WERI-Rb-1 (cell line): ENCODE data around the gene FUT6.
"Not testable (repeated sequence)": the region's sequence is repeated elsewhere in the genome, so short reads cannot be mapped to it uniquely, and the experiment has no call there.

Experiments
- DNase-seq: peaks from one replicate; pipeline ENCODE4 v3.0.0-alpha.2; 2020
- H3K27ac ChIP-seq: fragments of 250-450 bp; sonication (Bioruptor Pico); 2 replicates; pipeline ENCODE4 v1.5.1; 2020; ENCODE audit warnings: mild to moderate bottlenecking, moderate library complexity
- H3K27me3 ChIP-seq: fragments of 250-450 bp; sonication (Bioruptor Pico); 2 replicates; pipeline ENCODE4 v1.5.1; 2021; ENCODE audit warnings: mild to moderate bottlenecking, low read depth, moderate library complexity; ENCODE audit not compliant: insufficient read depth, severe bottlenecking
- H3K36me3 ChIP-seq: fragments of 250-450 bp; sonication (Bioruptor Pico); 2 replicates; pipeline ENCODE4 v1.5.1; 2020; ENCODE audit warnings: mild to moderate bottlenecking, moderate library complexity
- H3K4me3 ChIP-seq: 2 replicates; pipeline ENCODE4 v1.5.1; 2011; ENCODE audit warnings: low read depth, mild to moderate bottlenecking, control low read depth, low read length
- H3K9me3 ChIP-seq: fragments of 250-450 bp; sonication (Bioruptor Pico); 2 replicates; pipeline ENCODE4 v1.5.1; 2021; ENCODE audit warnings: mild to moderate bottlenecking, moderate library complexity; ENCODE audit not compliant: severe bottlenecking
- CTCF ChIP-seq: IDR thresholded peaks from 2 replicates; pipeline ENCODE4 v1.5.1; 2011; ENCODE audit warnings: low read depth, mild to moderate bottlenecking, control low read depth, inconsistent platforms, low read length

Gene FUT6

DNA sequence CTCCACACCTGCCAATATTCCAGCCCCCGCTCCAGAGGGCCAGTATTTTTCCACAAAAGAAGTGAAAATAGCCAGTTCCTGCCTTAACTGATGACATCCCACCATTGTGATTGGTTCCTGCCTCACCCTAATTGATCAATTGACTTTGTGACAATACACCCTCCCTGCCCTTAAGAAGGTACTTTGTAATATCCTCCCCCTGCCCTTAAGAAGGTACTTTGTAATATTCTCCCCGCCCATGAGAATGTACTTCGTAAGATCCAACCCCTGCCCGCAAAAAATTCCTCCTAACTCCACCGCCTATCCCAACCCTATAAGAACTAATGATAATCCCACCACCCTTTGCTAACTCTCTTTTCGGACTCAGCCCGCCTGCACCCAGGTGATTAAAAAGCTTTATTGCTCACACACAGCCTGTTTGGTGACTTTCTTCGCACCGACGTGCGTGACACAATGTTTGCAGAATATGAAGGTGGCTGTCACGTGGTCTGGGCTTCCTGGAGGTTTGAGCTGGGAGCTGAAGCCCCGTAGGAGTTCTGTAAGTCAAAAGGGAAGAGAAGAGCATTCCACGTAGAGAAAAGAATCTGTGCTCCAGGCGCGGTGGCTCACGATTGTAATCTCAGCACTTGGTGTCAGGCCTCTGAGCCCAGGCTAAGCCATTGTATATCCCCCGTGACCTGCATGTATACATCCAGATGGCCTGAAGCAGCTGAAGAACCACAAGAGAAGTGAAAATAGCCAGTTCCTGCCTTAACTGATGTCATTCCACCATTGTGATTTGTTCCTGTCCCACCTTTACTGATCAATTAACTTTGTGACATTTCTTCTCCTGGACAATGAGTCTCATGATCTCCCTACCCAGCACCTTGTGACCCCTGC, 17.9 kb upstream of the FUT6 start:
- peak; percentile 53 for DNase-seq
- no peaks in the 10 kb centered on the region for H3K36me3 ChIP-seq
- no peak for TF ChIP-seq CTCF
- H3K27ac ChIP-seq = no peak overlapping the region
- peaks cover 6% of the 10 kb centered on the region for H3K9me3 ChIP-seq
- no peak overlapping the region for H3K4me3 ChIP-seq
- no peaks in the 10 kb centered on the region for H3K27me3 ChIP-seq

DNA sequence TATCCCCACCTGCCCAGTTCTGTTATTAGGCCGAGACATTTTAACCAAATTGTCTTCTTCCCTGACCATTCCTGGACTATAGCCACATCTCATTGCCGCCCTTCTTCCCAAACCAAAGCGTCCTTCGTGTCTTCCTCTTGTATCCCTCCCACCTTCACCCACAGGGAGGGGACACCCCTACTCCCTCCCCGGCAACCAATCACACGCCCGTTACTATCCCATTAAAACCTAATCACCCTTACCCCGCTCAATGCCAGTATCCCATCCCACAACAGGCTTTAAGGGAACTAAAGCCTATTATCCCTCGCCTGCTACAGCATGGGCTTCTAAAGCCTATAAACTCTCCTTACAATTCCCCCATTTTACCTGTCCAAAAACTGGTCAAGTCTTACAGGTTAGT, 15.6 kb upstream of the FUT6 start:
- peak; percentile 65 for DNase-seq
- not testable (repeated sequence) for H3K4me3 ChIP-seq, H3K36me3 ChIP-seq, H3K27me3 ChIP-seq, H3K9me3 ChIP-seq
- H3K27ac ChIP-seq = peak overlapping the region; percentile 59; the same call in 1 of the 2 replicates

- H3K27ac ChIP-seq = peak overlapping the region; percentile 59
- peak overlapping the region; percentile 11 for H3K4me3 ChIP-seq
- H3K9me3 ChIP-seq, H3K36me3 ChIP-seq, H3K27me3 ChIP-seq: not testable (repeated sequence)
- DNase-seq = peak; percentile 61
Measured at GRCh38 chr19:5854121-5854520, 14.6 kb upstream of the FUT6 start.

DNA sequence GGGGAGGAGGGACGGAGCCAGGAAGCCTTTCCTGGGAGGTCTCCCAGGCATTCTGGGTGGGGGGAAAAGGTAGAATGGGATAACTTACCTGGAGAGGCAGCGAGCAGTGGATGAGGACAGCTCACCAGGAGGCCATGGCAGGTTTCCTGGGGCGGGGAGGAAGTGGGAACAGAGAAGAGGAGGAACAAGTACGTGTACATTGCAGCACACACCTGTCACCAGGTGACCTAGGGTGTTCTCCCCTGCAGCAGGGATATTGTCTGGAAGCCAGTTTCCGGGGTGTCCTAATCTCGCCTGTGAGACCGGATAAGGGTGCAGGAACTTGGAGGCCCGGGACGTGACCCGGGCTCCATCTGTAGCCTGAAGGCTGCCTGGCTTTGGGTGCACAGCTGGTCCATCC, 11.8 kb upstream of the FUT6 start, which contains the start of gene FUT3:
Gene FUT3, minus strand, starts transcription at position 148 of the 400 bp plus-strand sequence.
- TF ChIP-seq CTCF = no peak
- Histone ChIP-seq H3K27me3 (no peaks in the 10 kb centered on the region), H3K9me3 (peaks cover 2% of the 10 kb centered on the region), H3K27ac (no peak within 1 kb of the TSS; the same call in 1 of the 2 replicates), H3K4me3 (no peak within 1 kb of the TSS), H3K36me3 (no peaks in the 10 kb centered on the region)
- peak; percentile 26 for DNase-seq

- H3K4me3 ChIP-seq = no peak overlapping the region
- no peak for TF ChIP-seq CTCF
Measured at GRCh38 chr19:5850743-5851293, 11.3 kb upstream of the FUT6 start.

GRCh38 chr19:5850189-5850588, 10.7 kb upstream of the FUT6 start:
- Histone ChIP-seq H3K9me3 (peaks cover 2% of the 10 kb centered on the region), H3K36me3 (no peaks in the 10 kb centered on the region), H3K4me3 (no peak overlapping the region), H3K27me3 (no peaks in the 10 kb centered on the region), H3K27ac (no peak overlapping the region; the same call in none of the 2 replicates)
- no peak for TF ChIP-seq CTCF
- DNase-seq = no peak

More at GRCh38 chr19:5850743-5851293, 11.3 kb upstream of the FUT6 start:
- H3K27me3 ChIP-seq = no peaks in the 10 kb centered on the region
- no peak for DNase-seq
- H3K9me3 ChIP-seq = peaks cover 2% of the 10 kb centered on the region
- H3K36me3 ChIP-seq = no peaks in the 10 kb centered on the region
- no peak overlapping the region for H3K27ac ChIP-seq

- not testable (repeated sequence) for H3K27me3 ChIP-seq, H3K4me3 ChIP-seq, H3K36me3 ChIP-seq, H3K9me3 ChIP-seq
- peak; percentile 81 for DNase-seq
- peak overlapping the region; percentile 74 for H3K27ac ChIP-seq
Measured at GRCh38 chr19:5848621-5849020, 9.1 kb upstream of the FUT6 start.

DNA sequence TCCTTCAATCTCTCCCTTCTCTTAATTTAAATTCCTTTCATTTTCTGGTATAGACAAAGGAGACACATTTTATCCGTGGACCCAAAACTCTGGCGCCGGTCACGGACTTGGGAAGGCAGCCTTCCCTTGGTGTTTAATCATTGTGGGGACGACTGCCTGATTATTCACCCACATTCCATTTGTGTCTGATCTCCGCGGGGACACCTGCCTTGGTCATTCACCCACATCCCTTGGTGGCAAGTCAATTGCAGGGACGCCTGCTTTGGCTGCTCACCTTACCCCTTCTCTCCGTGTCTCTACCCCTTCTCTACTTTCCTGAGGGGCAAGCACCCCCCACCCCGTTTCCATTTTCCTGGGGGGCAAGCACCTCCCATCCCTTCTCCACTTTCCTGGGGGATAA, 8.3 kb upstream of the FUT6 start:
- not testable (repeated sequence) for H3K36me3 ChIP-seq, H3K4me3 ChIP-seq, H3K27me3 ChIP-seq, DNase-seq, H3K9me3 ChIP-seq
- peak overlapping the region; percentile 74 for H3K27ac ChIP-seq
